ENCODE measurements around the gene GRM3.

DNA sequence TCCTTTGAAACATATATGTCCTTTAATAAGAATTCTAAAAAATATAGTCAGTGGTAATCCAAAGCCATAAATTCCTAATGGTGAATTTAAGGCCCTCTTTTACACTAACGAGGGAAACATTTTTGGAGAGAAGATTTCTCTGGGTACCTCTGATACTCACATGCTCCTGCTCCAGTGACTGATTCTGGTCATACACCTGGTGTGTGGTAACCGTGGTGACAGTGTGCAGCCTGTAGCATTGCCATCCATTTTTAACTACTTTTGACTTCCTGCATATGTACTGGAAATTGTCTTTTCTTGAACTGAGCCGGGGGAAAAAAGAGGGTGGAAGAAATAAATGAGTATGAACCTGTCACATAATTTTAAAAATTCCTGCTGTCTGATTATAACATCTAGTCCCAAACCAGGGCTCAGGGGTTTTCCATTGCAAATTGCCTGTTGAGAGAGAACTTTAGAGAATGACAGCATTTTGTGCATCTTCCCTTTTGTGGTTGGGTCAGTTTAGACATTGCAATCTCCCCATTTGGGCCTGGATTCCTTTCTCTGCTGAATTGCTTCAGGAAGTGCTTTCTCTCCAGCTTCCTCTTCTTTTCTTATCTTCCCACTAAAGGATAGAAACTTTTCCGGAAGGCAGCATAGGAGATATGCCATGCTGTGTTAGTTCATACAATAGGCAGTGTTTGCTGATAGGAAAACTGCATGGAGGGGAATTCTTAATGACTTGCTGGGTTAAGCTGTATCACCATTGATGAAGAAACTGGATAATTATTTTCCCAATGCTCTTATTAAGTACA, 125.5 kb downstream of the GRM3 start:
- TF ChIP-seq, protein P1, sequence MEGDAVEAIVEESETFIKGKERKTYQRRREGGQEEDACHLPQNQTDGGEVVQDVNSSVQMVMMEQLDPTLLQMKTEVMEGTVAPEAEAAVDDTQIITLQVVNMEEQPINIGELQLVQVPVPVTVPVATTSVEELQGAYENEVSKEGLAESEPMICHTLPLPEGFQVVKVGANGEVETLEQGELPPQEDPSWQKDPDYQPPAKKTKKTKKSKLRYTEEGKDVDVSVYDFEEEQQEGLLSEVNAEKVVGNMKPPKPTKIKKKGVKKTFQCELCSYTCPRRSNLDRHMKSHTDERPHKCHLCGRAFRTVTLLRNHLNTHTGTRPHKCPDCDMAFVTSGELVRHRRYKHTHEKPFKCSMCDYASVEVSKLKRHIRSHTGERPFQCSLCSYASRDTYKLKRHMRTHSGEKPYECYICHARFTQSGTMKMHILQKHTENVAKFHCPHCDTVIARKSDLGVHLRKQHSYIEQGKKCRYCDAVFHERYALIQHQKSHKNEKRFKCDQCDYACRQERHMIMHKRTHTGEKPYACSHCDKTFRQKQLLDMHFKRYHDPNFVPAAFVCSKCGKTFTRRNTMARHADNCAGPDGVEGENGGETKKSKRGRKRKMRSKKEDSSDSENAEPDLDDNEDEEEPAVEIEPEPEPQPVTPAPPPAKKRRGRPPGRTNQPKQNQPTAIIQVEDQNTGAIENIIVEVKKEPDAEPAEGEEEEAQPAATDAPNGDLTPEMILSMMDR (IDR thresholded peaks at IDR 0.05) = no peak
- TF ChIP-seq POLR2A (IDR thresholded peaks at IDR 0.05) (no peak), POLR2AphosphoS5 (IDR thresholded peaks at IDR 0.05) (no peak)

Measured in breast epithelium (tissue), 3 donors.